HL-60 (cell line): ENCODE measurements around the gene CRYGC.
"Not testable (repeated sequence)": the region's sequence is repeated elsewhere in the genome, so short reads cannot be mapped to it uniquely, and the experiment has no call there.

Source experiments
- DNase-seq, 2 experiments: peaks; one replicate each; pipeline ENCODE4 v3.0.0-alpha.2; 2010 to 2020; ENCODE audit warnings: low read depth in 1 of 2, low spot score in 1 of 2
- H3K27ac ChIP-seq: fragments of 250-450 bp; sonication (Bioruptor Pico); replicated peaks from 2 replicates; pipeline ENCODE4 v1.5.1; 2020; ENCODE audit warnings: mild to moderate bottlenecking, moderate library complexity
- H3K27me3 ChIP-seq: fragments of 250-450 bp; sonication (Bioruptor Pico); 2 replicates; pipeline ENCODE4 v1.5.1; 2021; ENCODE audit warnings: mild to moderate bottlenecking, moderate library complexity; ENCODE audit not compliant: insufficient read depth, poor library complexity, severe bottlenecking
- H3K4me3 ChIP-seq: replicated peaks from 2 replicates; pipeline ENCODE4 v1.5.1; 2011; ENCODE audit warnings: mild to moderate bottlenecking, control low read depth, low read length; ENCODE audit not compliant: insufficient read depth
- CTCF ChIP-seq: IDR thresholded peaks from one replicate; pipeline ENCODE4 v1.5.1; 2011; ENCODE audit warnings: low read length, control low read depth, inconsistent platforms; ENCODE audit not compliant: insufficient read depth
- GABPA ChIP-seq: IDR thresholded peaks from 2 replicates; pipeline ENCODE4 v1.6.1; 2012; ENCODE audit warnings: low read depth
- POLR2AphosphoS5 ChIP-seq: IDR thresholded peaks from 2 replicates; pipeline ENCODE4 v1.6.1; 2012; ENCODE audit warnings: low read depth
- SPI1 ChIP-seq: IDR thresholded peaks from 2 replicates; pipeline ENCODE4 v1.6.1; 2012; ENCODE audit warnings: low read depth, mild to moderate bottlenecking, borderline replicate concordance
- TF ChIP-seq, protein P1 (sequence below): IDR thresholded peaks from 2 replicates; pipeline ENCODE4 v1.6.1; 2012; ENCODE audit warnings: low read depth; ENCODE audit not compliant: insufficient replicate concordance

Gene CRYGC

GRCh38 chr2:208122248-208122647 is 7.4 kb downstream of the CRYGC start:
- DNase-seq, result no peak
- Histone ChIP-seq H3K27ac (no peak overlapping the region), H3K4me3 (no peak overlapping the region), H3K27me3 (no peaks in the 10 kb centered on the region)
- TF ChIP-seq CTCF, result no peak
- TF ChIP-seq GABPA, result no peak
- TF ChIP-seq SPI1, result no peak
- TF ChIP-seq POLR2AphosphoS5, result no peak
- TF ChIP-seq, protein P1, sequence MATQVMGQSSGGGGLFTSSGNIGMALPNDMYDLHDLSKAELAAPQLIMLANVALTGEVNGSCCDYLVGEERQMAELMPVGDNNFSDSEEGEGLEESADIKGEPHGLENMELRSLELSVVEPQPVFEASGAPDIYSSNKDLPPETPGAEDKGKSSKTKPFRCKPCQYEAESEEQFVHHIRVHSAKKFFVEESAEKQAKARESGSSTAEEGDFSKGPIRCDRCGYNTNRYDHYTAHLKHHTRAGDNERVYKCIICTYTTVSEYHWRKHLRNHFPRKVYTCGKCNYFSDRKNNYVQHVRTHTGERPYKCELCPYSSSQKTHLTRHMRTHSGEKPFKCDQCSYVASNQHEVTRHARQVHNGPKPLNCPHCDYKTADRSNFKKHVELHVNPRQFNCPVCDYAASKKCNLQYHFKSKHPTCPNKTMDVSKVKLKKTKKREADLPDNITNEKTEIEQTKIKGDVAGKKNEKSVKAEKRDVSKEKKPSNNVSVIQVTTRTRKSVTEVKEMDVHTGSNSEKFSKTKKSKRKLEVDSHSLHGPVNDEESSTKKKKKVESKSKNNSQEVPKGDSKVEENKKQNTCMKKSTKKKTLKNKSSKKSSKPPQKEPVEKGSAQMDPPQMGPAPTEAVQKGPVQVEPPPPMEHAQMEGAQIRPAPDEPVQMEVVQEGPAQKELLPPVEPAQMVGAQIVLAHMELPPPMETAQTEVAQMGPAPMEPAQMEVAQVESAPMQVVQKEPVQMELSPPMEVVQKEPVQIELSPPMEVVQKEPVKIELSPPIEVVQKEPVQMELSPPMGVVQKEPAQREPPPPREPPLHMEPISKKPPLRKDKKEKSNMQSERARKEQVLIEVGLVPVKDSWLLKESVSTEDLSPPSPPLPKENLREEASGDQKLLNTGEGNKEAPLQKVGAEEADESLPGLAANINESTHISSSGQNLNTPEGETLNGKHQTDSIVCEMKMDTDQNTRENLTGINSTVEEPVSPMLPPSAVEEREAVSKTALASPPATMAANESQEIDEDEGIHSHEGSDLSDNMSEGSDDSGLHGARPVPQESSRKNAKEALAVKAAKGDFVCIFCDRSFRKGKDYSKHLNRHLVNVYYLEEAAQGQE, result no peak

- TF ChIP-seq GABPA, result no peak
- TF ChIP-seq POLR2AphosphoS5, result no peak
- TF ChIP-seq, protein P1, result no peak
- TF ChIP-seq SPI1, result no peak
- TF ChIP-seq CTCF, result no peak
Measured at GRCh38 chr2:208118918-208119317, 10.7 kb downstream of the CRYGC start.

GRCh38 chr2:208117390-208117789 is 12.2 kb downstream of the CRYGC start:
- not testable (repeated sequence) for H3K27me3 ChIP-seq, H3K27ac ChIP-seq, DNase-seq, H3K4me3 ChIP-seq

More at GRCh38 chr2:208118918-208119317, 10.7 kb downstream of the CRYGC start:
- H3K27me3 ChIP-seq, result no peaks in the 10 kb centered on the region
- no peak for DNase-seq
- H3K27ac ChIP-seq, result no peak overlapping the region
- H3K4me3 ChIP-seq, result no peak overlapping the region

GRCh38 chr2:208112969-208113368 is 16.7 kb downstream of the CRYGC start:
- DNase-seq, result no peak
- Histone ChIP-seq H3K27me3 (no peaks in the 10 kb centered on the region), H3K27ac (no peak overlapping the region), H3K4me3 (no peak overlapping the region)
- TF ChIP-seq CTCF (no peak), SPI1 (no peak), GABPA (no peak), POLR2AphosphoS5 (no peak)
- TF ChIP-seq, protein P1, result no peak

DNA sequence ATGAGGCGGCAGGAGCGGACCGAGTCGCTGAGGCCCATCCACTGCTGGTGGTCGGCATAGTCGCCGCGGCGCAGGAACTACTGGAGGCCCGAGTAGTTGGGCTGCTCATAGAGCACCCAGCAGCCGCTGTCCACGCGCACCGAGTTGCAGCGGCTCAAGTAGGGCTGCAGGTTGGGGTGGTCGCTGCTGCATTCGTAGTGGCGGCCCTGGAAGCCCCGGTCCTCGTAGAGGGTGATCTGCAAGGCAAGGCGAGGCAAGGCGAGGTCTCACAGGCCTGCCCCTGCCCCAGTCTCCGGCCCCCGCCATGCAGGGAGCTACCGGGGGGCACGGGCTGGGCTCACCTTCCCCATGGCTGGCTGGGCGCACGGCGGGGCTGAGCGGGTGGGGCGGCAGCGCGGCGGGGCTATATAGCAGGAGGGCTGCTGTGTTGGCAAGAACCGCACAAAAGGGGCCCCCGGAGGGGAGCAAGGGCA is 17.3 kb downstream of the CRYGC start:
- not testable (repeated sequence) for H3K4me3 ChIP-seq, DNase-seq, H3K27me3 ChIP-seq, H3K27ac ChIP-seq
